GM12878 (cell line): ENCODE results near the gene GRB10. TPM values are rescaled to one million over a fixed set of nuclear protein-coding genes. Genes with fewer than 3 reads are reported as not detected.

ENCODE experiments used
- ATAC-seq: fragments of 200-7000 bp; cut with Tn5 transposase; 3 replicates; pipeline ENCODE4 v1.9.1; 2020; ENCODE audit warnings: mild to moderate bottlenecking, moderate library complexity
- BruUV-seq: library from RNA; stranded (reverse); fragments of 400-500 nt; replicated peaks from 2 replicates; lab custom pipeline; 2021; lab: Mats Ljungman, UMichigan
- CTCF ChIA-PET: fragments of 300-600 bp; sonication (Branson Sonifier 250); formaldehyde crosslinking; extraction: SDS; loops from one replicate; lab custom pipeline; 2021; ENCODE audit warnings: inconsistent platforms; lab: Yijun Ruan, JAX
- POLR2A ChIA-PET: fragments of 350-600 bp; formaldehyde crosslinking; extraction: SDS; loops from one replicate; lab custom pipeline; 2021; ENCODE audit warnings: inconsistent platforms; lab: Charles Lee
- RAD21 ChIA-PET: fragments of 300-600 bp; sonication (Branson Sonifier 250); formaldehyde crosslinking; loops from one replicate; lab custom pipeline; 2023; ENCODE audit warnings: antibody characterized with exemption; ENCODE audit not compliant: unreplicated experiment; lab: Charles Lee
- SMC1A ChIA-PET: fragments of 300-600 bp; sonication (Branson Sonifier 250); formaldehyde crosslinking; loops from one replicate; lab custom pipeline; 2023; ENCODE audit not compliant: unreplicated experiment, uncharacterized antibody; lab: Charles Lee
- DNase-seq: peaks from one replicate; pipeline ENCODE4 v3.0.0-alpha.2; 2011; ENCODE audit warnings: low read depth, low spot score
- FAIRE-seq: peaks from 3 replicates; lab custom pipeline; 2011; peaks lifted over from hg19 to GRCh38; lab: Jason Lieb, UNC
- H2AFZ ChIP-seq: 2 replicates; pipeline ENCODE4 v1.6.0; 2011; ENCODE audit warnings: low read depth, low read length, control low read depth; ENCODE audit not compliant: control insufficient read depth
- H3K27ac ChIP-seq: 2 replicates; pipeline ENCODE4 v1.5.1; 2011; ENCODE audit warnings: control low read depth; ENCODE audit not compliant: control insufficient read depth, insufficient read depth
- H3K27me3 ChIP-seq, 2 experiments: replicated peaks in 1 of 2; 2 replicates each; pipeline versions ENCODE4 v1.6.0 to v1.6.1; 2011; ENCODE audit warnings: low read length in 1 of 2; ENCODE audit not compliant: control insufficient read depth in 2 of 2, insufficient read depth in 2 of 2
- H3K36me3 ChIP-seq, 2 experiments: 2 replicates each; pipeline ENCODE4 v1.5.1; 2011; ENCODE audit warnings: low read length in 1 of 2; ENCODE audit not compliant: control insufficient read depth in 2 of 2, insufficient read depth in 2 of 2
- H3K4me1 ChIP-seq: 2 replicates; pipeline ENCODE4 v1.6.1; 2011; ENCODE audit warnings: mild to moderate bottlenecking, low read length, moderate library complexity, mixed read lengths; ENCODE audit not compliant: control insufficient read depth, insufficient read depth
- H3K4me2 ChIP-seq: 2 replicates; pipeline ENCODE4 v1.6.0; 2011; ENCODE audit warnings: control low read depth; ENCODE audit not compliant: control insufficient read depth, insufficient read depth
- H3K4me3 ChIP-seq: fragments of 200-600 bp; sonication (generic); 2 replicates; pipeline ENCODE4 v1.5.1; 2016
- H3K79me2 ChIP-seq: 2 replicates; pipeline ENCODE4 v1.6.0; 2011; ENCODE audit warnings: low read length; ENCODE audit not compliant: control insufficient read depth, insufficient read depth
- H3K9ac ChIP-seq: 2 replicates; pipeline ENCODE4 v1.8.0; 2011; ENCODE audit warnings: low read length, control low read depth, mixed read lengths; ENCODE audit not compliant: control insufficient read depth, insufficient read depth
- H3K9me3 ChIP-seq: replicated peaks from 3 replicates; pipeline ENCODE4 v1.5.1; 2011; ENCODE audit warnings: mild to moderate bottlenecking, low read length; ENCODE audit not compliant: control insufficient read depth, insufficient read depth
- H4K20me1 ChIP-seq: 2 replicates; pipeline ENCODE4 v1.6.0; 2011; ENCODE audit not compliant: control insufficient read depth, insufficient read depth
- ATF7 ChIP-seq: fragments of 450-650 bp; IDR thresholded peaks from 2 replicates; pipeline ENCODE4 v1.6.1; 2016; ENCODE audit warnings: low read depth, mild to moderate bottlenecking
- BCL3 ChIP-seq: IDR thresholded peaks from 2 replicates; pipeline ENCODE4 v1.6.1; 2011; ENCODE audit warnings: borderline replicate concordance, low read depth, mild to moderate bottlenecking, moderate library complexity, low read length; ENCODE audit not compliant: insufficient read depth, poor library complexity, severe bottlenecking
- BCLAF1 ChIP-seq: fragments of 450-650 bp; IDR thresholded peaks from 2 replicates; pipeline ENCODE4 v1.6.1; 2017; ENCODE audit warnings: antibody characterized with exemption, mild to moderate bottlenecking, moderate library complexity
- BRCA1 ChIP-seq: IDR thresholded peaks from 2 replicates; pipeline ENCODE4 v1.6.1; 2011; ENCODE audit warnings: low read depth, low read length, improper control_type of control experiment
- CREM ChIP-seq: IDR thresholded peaks from 2 replicates; pipeline ENCODE4 v1.6.1; 2014; ENCODE audit warnings: antibody characterized with exemption, low read depth
- CTCF ChIP-seq, 3 experiments: IDR thresholded peaks in 2 of 3; conservative IDR thresholded peaks in 1 of 3; 2 replicates each; pipeline ENCODE4 v1.5.1; 2011; ENCODE audit warnings: low read depth in 3 of 3, low read length in 3 of 3, mild to moderate bottlenecking in 3 of 3, control low read depth in 2 of 3, moderate library complexity in 2 of 3, inconsistent platforms in 1 of 3, mixed read lengths in 1 of 3; ENCODE audit not compliant: control insufficient read depth in 2 of 3, insufficient read depth in 1 of 3; ENCODE audit errors: extremely low read depth in 1 of 3
- ETV6 ChIP-seq, 2 experiments: fragments of 450-650 bp in 1 of 2; IDR thresholded peaks in 1 of 2; conservative IDR thresholded peaks in 1 of 2; 2 replicates each; pipeline ENCODE4 v1.6.1; 2014; ENCODE audit warnings: antibody characterized with exemption in 1 of 2, borderline replicate concordance in 1 of 2, low read depth in 1 of 2, mild to moderate bottlenecking in 1 of 2, moderate library complexity in 1 of 2
- EZH2 ChIP-seq: IDR thresholded peaks from 2 replicates; pipeline ENCODE4 v1.6.1; 2012; ENCODE audit warnings: low read depth, mild to moderate bottlenecking, control low read depth, inconsistent platforms, low read length, borderline replicate concordance; ENCODE audit not compliant: control insufficient read depth
- MEF2A ChIP-seq: IDR thresholded peaks from 2 replicates; pipeline ENCODE4 v1.6.1; 2011; ENCODE audit warnings: low read depth, mild to moderate bottlenecking, low read length, moderate library complexity; ENCODE audit not compliant: insufficient read depth
- NRF1 ChIP-seq: conservative IDR thresholded peaks from 2 replicates; pipeline ENCODE4 v1.6.1; 2011; ENCODE audit warnings: mild to moderate bottlenecking, low read depth, low read length, improper control_type of control experiment
- PKNOX1 ChIP-seq: fragments of 450-650 bp; IDR thresholded peaks from 2 replicates; pipeline ENCODE4 v1.6.1; 2016; ENCODE audit warnings: mild to moderate bottlenecking
- STAT1 ChIP-seq: fragments of 450-650 bp; conservative IDR thresholded peaks from 2 replicates; pipeline ENCODE4 v1.6.1; 2014; ENCODE audit warnings: antibody characterized with exemption, mild to moderate bottlenecking
- TCF12 ChIP-seq: IDR thresholded peaks from 2 replicates; pipeline ENCODE4 v1.6.1; 2011; ENCODE audit warnings: low read depth, mild to moderate bottlenecking, low read length
- TCF7 ChIP-seq: IDR thresholded peaks from 2 replicates; pipeline ENCODE4 v1.6.1; 2014; ENCODE audit warnings: antibody characterized with exemption, borderline replicate concordance
- YY1 ChIP-seq: IDR thresholded peaks from 2 replicates; pipeline ENCODE4 v1.6.1; 2011; ENCODE audit warnings: low read depth, mild to moderate bottlenecking, low read length
- WGBS: methylation state at CpG from one replicate; pipeline ENCODE4 v1.1.6; 2016; ENCODE audit warnings: low lambda C conversion rate; ENCODE audit not compliant: insufficient replicate concordance, insufficient coverage; ENCODE audit errors: missing lambda C conversion rate; 5-methylcytosine and 5-hydroxymethylcytosine counted together
- in situ Hi-C: fragments of 300-500 bp; cut with MboI; formaldehyde crosslinking; loops from 9 replicates; pipeline ENCODE4 v1.14.3; 2018; ENCODE audit warnings: mixed read lengths
- intact Hi-C: fragments of 100-400 bp; cut with micrococcal nuclease; formaldehyde crosslinking; loops from one replicate; pipeline ENCODE4 v1.14.2; 2022; ENCODE audit not compliant: unreplicated experiment
- polyA plus RNA-seq, 11 experiments: library from polyadenylated mRNA; depleted of rRNA in 4 of 11; unstranded in 6 of 11; stranded (reverse) in 5 of 11; fragments of >200 nt; fragmentation: Nextera tagmentation in 4 of 11; fragmentation: Illumina TruSeq in 1 of 11; extraction: Ambion mirVana in 4 of 11; extraction: Trizol in 1 of 11; gene quantifications; 1 replicate in 1 of 11; 2 replicates in 10 of 11; pipeline versions ENCODE4 v1.2.1 to v1.2.3, GENCODE V29; 2011 to 2016; ENCODE audit warnings: inconsistent platforms in 2 of 11, missing spikeins in 2 of 11, low read depth in 1 of 11
- total RNA-seq, 4 experiments: library from RNA; depleted of rRNA in 3 of 4; stranded (reverse); fragments of >200 nt in 3 of 4; fragmentation: Illumina TruSeq in 1 of 4; extraction: Trizol in 1 of 4; gene quantifications; 2 replicates each; pipeline versions ENCODE4 v1.2.1 to v1.2.3, GENCODE V29; 2013 to 2021

The GRB10 gene
- total and polyA plus RNA-seq, 10 of the 15 experiments (the other 5 are each of a cell fraction or from before 2014, with no cell fraction given): 0.04 to 0.33 TPM; not detected in 8

- Histone ChIP-seq H3K79me2 (no peaks in the 10 kb centered on the region), H4K20me1 (no peaks in the 10 kb centered on the region), H3K27ac (no peak overlapping the region), H3K9me3 (no peaks in the 10 kb centered on the region), H3K36me3 (no peaks in the 10 kb centered on the region), H3K9ac (no peak overlapping the region), H3K4me1 (no peaks in the 10 kb centered on the region), H3K4me3 (no peak overlapping the region), H3K4me2 (no peak overlapping the region), H3K27me3 (no peaks in the 10 kb centered on the region), H2AFZ (no peak overlapping the region)
- no peak for DNase-seq
- ChIA-PET RAD21 (interaction anchor here (0.8 kb wide), 1 partner anchor 392 kb away, joined by 4 read pairs; no protein-coding TSS in a partner anchor), SMC1A (no interaction called here), POLR2A (no interaction called here), CTCF (no interaction called here)
- FAIRE-seq: no peak
- WGBS: 4% methylated on average over 9 of the region's 9 CpGs
- ATAC-seq: no peak
- in situ Hi-C loops (no loop called here), intact Hi-C loops (no loop called here)
- no TSS peak for BruUV-seq
- TF ChIP-seq BCLAF1 (no peak), BCL3 (no peak), ETV6 (conservative IDR thresholded peaks at IDR 0.05 in 1 of 2, IDR thresholded peaks at IDR 0.05 in 1 of 2; ENCODE audit: borderline replicate concordance in 1 of 2, low read depth in 1 of 2) (no peak), TCF7 (no peak), NRF1 (no peak), BRCA1 (no peak), CTCF (IDR thresholded peaks at IDR 0.05 in 2 of 3, conservative IDR thresholded peaks at IDR 0.05 in 1 of 3; ENCODE audit: control insufficient read depth in 2 of 3, extremely low read depth in 1 of 3, insufficient read depth in 1 of 3, low read depth in 3 of 3, low read length in 3 of 3) (no peak), CREM (no peak), EZH2 (no peak), MEF2A (no peak), STAT1 (no peak), YY1 (no peak), TCF12 (no peak), PKNOX1 (no peak), ATF7 (no peak)
These were observed 11.3 kb downstream of the GRB10 start for GRCh38 chr7:50771120-50772002.
